ENCODE data around the gene PSTPIP2.

The PSTPIP2 gene

GRCh38 chr18:46040747-46041104, 31.3 kb downstream of the PSTPIP2 start:
- ChIA-PET POLR2A (no interaction called here), CTCF (interaction anchor here (0.8 to 1.3 kb wide), 2 partner anchors 15 to 27 kb away, joined by 3 to 4 read pairs; no protein-coding TSS in a partner anchor)
- DNase-seq (ENCODE audit: extremely low spot score), result no peak
- no peak for TF ChIP-seq CTCF (IDR thresholded peaks at IDR 0.05; ENCODE audit: control extremely low read depth, extremely low read depth, low read depth, missing control alignments)

DNA sequence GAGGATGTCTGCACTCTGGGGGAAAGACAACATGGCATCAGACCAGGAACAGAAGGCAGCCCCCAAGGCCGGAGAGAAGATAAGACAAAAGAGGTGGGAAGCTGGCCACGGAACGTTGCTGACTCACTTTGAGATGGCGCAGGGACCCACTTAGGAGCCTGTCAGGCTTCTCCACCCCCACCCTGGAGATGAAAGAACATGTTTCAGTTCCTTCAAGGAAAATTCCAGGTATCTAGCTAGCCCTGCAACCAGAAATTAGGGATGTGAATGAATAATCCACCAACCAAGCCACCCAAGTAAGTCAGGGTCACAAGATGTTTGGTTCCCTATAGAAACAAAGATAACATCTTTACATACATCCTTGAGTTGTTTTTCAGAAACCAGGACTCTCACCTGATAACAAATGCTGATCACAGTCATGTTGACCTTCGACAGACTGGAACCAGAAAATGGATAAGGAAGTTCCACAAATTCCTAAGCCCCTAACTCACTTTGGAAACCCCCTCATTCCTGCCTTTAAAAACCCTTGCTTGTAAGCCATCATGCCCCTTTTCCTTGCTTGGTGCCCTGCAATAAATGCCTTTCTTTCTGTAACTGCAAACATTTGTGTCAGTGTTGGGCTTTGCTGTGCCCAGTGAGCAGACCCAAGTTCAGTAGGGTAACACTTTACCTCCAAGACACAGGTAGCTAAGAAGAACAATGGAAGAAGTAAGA, 31.9 kb downstream of the PSTPIP2 start:
- no peak for DNase-seq (ENCODE audit: extremely low spot score)
- CTCF ChIA-PET, result interaction anchor here (0.8 to 1.3 kb wide), 2 partner anchors 15 to 27 kb away, joined by 3 to 4 read pairs; no protein-coding TSS in a partner anchor
- no peak for TF ChIP-seq CTCF (IDR thresholded peaks at IDR 0.05; ENCODE audit: control extremely low read depth, extremely low read depth, low read depth, missing control alignments)
- POLR2A ChIA-PET, result no interaction called here

GRCh38 chr18:46037512-46038305, 34.4 kb downstream of the PSTPIP2 start:
- TF ChIP-seq CTCF (IDR thresholded peaks at IDR 0.05; ENCODE audit: control extremely low read depth, extremely low read depth, low read depth, missing control alignments), result no peak
- ChIA-PET POLR2A (no interaction called here), CTCF (interaction anchor here (0.7 to 1.6 kb wide), 4 partner anchors 9 to 35 kb away, joined by 3 to 4 read pairs (median 3); no protein-coding TSS in a partner anchor)
- DNase-seq (ENCODE audit: extremely low spot score), result no peak

- DNase-seq (ENCODE audit: extremely low spot score), result no peak
- TF ChIP-seq CTCF (IDR thresholded peaks at IDR 0.05; ENCODE audit: control extremely low read depth, extremely low read depth, low read depth, missing control alignments), result no peak
- POLR2A ChIA-PET, result no interaction called here
- CTCF ChIA-PET, result interaction anchor here (1.1 to 2.1 kb wide), 4 partner anchors 10 to 39 kb away, joined by 3 to 11 read pairs (median 5); no protein-coding TSS in a partner anchor
These were observed 36.1 kb downstream of the PSTPIP2 start for GRCh38 chr18:46035696-46036680.

- no peak for TF ChIP-seq CTCF (IDR thresholded peaks at IDR 0.05; ENCODE audit: control extremely low read depth, extremely low read depth, low read depth, missing control alignments)
- no peak for DNase-seq (ENCODE audit: extremely low spot score)
- CTCF ChIA-PET, result interaction anchor here (0.7 to 2.1 kb wide), 8 partner anchors 10 to 312 kb away, joined by 3 to 11 read pairs (median 4); no protein-coding TSS in a partner anchor
- POLR2A ChIA-PET, result interaction anchor here (0.6 kb wide), 1 partner anchor 37 kb away, joined by 3 read pairs; no protein-coding TSS in a partner anchor
These were observed 37.8 kb downstream of the PSTPIP2 start for GRCh38 chr18:46034230-46034629.

GRCh38 chr18:46031741-46032140, 40.3 kb downstream of the PSTPIP2 start:
- DNase-seq (ENCODE audit: extremely low spot score), result no peak
- ChIA-PET CTCF (no interaction called here), POLR2A (no interaction called here)
- no peak for TF ChIP-seq CTCF (IDR thresholded peaks at IDR 0.05; ENCODE audit: control extremely low read depth, extremely low read depth, low read depth, missing control alignments)
